BJ (cell line): ENCODE data around the gene MAJIN. TPM values are rescaled to one million over a fixed set of nuclear protein-coding genes. Genes with fewer than 3 reads are reported as not detected.

Experiments used
- CTCF ChIA-PET: fragments of 350-600 bp; formaldehyde crosslinking; extraction: SDS; loops from one replicate; lab custom pipeline; 2021; ENCODE audit warnings: antibody characterized with exemption, inconsistent platforms; lab: Yijun Ruan, JAX
- POLR2A ChIA-PET: fragments of 300-600 bp; sonication (Branson Sonifier 250); formaldehyde crosslinking; extraction: SDS; loops from one replicate; lab custom pipeline; 2021; ENCODE audit warnings: antibody characterized with exemption; lab: Charles Lee
- DNase-seq: peaks from one replicate; pipeline ENCODE4 v3.0.0-alpha.2; 2011; ENCODE audit warnings: low read depth
- H3K27me3 ChIP-seq: 2 replicates; pipeline ENCODE4 v1.6.0; 2011; ENCODE audit warnings: low read length; ENCODE audit not compliant: control insufficient read depth, insufficient read depth
- H3K36me3 ChIP-seq: 2 replicates; pipeline ENCODE4 v1.5.1; 2011; ENCODE audit warnings: low read length; ENCODE audit not compliant: control insufficient read depth, insufficient read depth
- H3K4me3 ChIP-seq: 2 replicates; pipeline ENCODE4 v1.5.1; 2011; ENCODE audit warnings: low read depth, mild to moderate bottlenecking, control low read depth, low read length
- polyA plus RNA-seq: library from polyadenylated mRNA; depleted of rRNA; stranded (reverse); fragments of >200 nt; gene quantifications from 2 replicates; pipeline ENCODE4 v1.2.3, GENCODE V29; 2011
- TF ChIP-seq, protein P1 (sequence below): IDR thresholded peaks from 2 replicates; pipeline ENCODE4 v1.5.1; 2011; ENCODE audit warnings: low read depth, mild to moderate bottlenecking, control low read depth, inconsistent platforms, low read length, moderate library complexity; ENCODE audit not compliant: insufficient read depth

MAJIN gene
- polyA plus RNA-seq, 1 experiment: not detected

DNA sequence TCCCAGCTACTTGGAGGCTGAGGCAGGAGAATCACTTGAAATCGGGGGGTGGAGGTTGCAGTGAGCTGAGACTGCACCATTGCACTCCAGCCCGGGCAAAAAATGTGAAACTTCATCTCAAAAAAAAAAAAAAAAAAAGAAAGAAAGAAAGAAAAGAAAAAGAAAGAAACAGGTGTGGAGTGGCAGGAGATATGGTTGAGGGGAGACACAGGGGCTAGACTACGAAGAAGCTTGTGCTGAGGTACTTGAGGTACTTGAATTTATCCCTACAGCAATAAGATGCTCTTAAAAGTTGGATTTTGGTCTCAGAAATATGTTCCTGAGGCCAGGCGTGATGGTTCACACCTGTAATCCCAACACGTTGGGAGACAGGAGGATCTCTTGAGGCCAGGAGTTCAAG is 2.2 kb upstream of the MAJIN start:
- TF ChIP-seq, protein P1, sequence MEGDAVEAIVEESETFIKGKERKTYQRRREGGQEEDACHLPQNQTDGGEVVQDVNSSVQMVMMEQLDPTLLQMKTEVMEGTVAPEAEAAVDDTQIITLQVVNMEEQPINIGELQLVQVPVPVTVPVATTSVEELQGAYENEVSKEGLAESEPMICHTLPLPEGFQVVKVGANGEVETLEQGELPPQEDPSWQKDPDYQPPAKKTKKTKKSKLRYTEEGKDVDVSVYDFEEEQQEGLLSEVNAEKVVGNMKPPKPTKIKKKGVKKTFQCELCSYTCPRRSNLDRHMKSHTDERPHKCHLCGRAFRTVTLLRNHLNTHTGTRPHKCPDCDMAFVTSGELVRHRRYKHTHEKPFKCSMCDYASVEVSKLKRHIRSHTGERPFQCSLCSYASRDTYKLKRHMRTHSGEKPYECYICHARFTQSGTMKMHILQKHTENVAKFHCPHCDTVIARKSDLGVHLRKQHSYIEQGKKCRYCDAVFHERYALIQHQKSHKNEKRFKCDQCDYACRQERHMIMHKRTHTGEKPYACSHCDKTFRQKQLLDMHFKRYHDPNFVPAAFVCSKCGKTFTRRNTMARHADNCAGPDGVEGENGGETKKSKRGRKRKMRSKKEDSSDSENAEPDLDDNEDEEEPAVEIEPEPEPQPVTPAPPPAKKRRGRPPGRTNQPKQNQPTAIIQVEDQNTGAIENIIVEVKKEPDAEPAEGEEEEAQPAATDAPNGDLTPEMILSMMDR: no peak
- ChIA-PET POLR2A (no interaction called here), CTCF (no interaction called here)
- Histone ChIP-seq H3K27me3 (0 out of 2 replicates have a peak, but pooled peaks cover 1% of the 10 kb centered on the region), H3K4me3 (no peak overlapping the region), H3K36me3 (no peaks in the 10 kb centered on the region)
- no peak for DNase-seq

DNA sequence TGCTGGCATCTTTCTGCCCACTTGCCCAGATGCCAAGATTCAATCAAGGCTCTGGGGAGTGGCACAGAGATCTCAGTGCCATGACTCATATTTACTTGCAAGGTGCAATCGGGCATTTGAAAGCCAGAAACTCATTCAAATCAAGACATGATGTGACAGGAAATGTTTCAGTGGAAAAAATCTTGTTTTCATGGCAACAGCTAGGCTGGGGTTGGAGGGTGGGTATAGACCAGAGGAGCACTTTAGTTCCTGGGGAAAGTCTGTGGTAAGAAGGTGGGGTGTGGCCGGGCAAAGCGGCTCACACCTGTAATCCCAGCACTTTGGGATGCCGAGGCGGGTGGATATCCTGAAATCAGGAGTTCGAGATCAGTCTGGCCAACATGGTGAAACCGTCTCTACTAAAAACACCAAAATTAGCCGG is 1.2 kb downstream of the MAJIN start:
- POLR2A ChIA-PET: no interaction called here

DNA sequence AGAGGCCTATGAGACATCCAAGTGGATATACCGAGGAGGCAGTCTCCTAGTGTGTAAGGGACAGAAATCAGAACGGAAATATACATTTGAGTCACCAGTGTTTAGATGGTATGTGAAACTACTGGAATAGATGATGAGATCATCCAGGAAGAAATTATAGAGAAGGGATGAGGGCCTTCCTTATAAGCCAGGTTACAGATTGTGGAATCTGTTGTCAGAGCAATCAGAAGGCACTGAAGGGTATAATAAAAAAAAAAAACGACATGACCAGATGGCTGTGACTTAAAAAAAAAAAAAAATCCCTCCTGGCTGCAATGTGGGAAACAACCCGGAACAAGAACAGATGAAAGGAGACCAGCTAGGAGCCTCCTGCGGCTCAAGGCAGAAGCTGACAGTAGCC is 2.7 kb downstream of the MAJIN start:
- no peak for DNase-seq
- Histone ChIP-seq H3K27me3 (no peaks in the 10 kb centered on the region), H3K4me3 (no peak overlapping the region), H3K36me3 (no peaks in the 10 kb centered on the region)
- CTCF ChIA-PET: no interaction called here
- TF ChIP-seq, protein P1: no peak
- POLR2A ChIA-PET: interaction anchor here (0.6 kb wide), 1 partner anchor 113 kb away, joined by 5 read pairs; no protein-coding TSS in a partner anchor

More for the DNA sequence above, 1.2 kb downstream of the MAJIN start:
- CTCF ChIA-PET: interaction anchor here (1.0 kb wide), 1 partner anchor 8 kb away, joined by 3 read pairs; no protein-coding TSS in a partner anchor
- Histone ChIP-seq H3K36me3 (no peaks in the 10 kb centered on the region), H3K4me3 (no peak overlapping the region), H3K27me3 (0 out of 2 replicates have a peak, but pooled peaks cover 1% of the 10 kb centered on the region)
- TF ChIP-seq, protein P1: no peak
- DNase-seq: no peak

DNA sequence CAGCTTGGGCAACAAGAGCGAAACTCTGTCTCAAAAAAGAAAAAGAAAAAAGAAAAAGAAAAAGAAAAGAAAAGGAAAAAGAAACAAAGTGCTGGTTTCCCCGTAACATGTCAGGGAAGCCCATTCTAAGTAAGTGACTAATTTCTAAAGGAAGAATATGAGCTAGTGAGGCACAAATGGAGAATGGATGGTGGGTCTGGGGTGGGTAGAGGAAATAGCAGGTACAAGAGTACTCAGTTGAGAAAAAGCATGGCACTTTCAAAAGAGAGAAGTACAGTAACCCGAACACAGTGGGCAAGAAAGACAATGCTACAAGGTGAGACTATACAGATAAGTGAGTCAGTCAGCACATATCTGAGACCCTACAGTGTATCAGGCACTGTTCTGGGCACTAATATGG is 4.5 kb downstream of the MAJIN start:
- ChIA-PET POLR2A (no interaction called here), CTCF (no interaction called here)
- Histone ChIP-seq H3K36me3 (no peaks in the 10 kb centered on the region), H3K27me3 (no peaks in the 10 kb centered on the region), H3K4me3 (no peak overlapping the region)
- TF ChIP-seq, protein P1: no peak
- no peak for DNase-seq

DNA sequence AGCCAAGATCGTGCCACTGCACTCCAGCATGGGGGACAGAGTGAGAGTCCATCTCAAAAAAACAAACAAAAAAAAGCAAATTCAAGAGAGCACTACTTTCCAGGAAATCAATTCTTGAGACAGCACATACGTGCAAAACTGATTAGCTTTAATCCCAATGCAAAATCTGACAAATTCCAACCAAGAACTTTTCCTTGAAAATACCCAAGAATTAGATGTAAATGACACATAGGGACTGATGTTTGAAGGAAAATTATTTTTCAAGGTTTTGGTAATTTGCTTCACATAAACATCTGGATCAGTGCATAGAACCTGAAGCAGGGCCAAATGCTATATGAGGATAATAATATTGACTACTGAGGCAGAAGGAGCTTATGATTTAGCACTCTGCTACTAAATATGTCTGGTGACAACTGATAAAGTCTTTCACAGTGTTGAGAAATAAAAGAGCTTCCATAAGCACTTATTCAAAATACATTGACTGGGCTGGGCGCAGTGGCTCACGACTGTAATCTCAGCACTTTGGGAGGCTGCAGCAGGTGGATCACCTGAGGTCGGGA is 8.8 kb downstream of the MAJIN start:
- ChIA-PET POLR2A (no interaction called here), CTCF (interaction anchor here (0.6 to 0.9 kb wide), 3 partner anchors 21 to 98 kb away, joined by 3 to 4 read pairs (median 4); no protein-coding TSS in a partner anchor)
- Histone ChIP-seq H3K27me3 (no peaks in the 10 kb centered on the region), H3K36me3 (no peaks in the 10 kb centered on the region), H3K4me3 (no peak overlapping the region)
- no peak for DNase-seq
- TF ChIP-seq, protein P1: no peak
